HG02943 (cell line): ENCODE measurements around the gene SENP3.
A peak's percentile ranks its signal among the peaks of the same experiment; 100 is the strongest.

Experiments used
- ATAC-seq: cut with Tn5 transposase; IDR thresholded peaks from one replicate; pipeline ENCODE4 v1.9.1; 2021; ENCODE audit warnings: mild to moderate bottlenecking, low read depth, moderate library complexity; ENCODE audit not compliant: unreplicated experiment

Gene SENP3

DNA sequence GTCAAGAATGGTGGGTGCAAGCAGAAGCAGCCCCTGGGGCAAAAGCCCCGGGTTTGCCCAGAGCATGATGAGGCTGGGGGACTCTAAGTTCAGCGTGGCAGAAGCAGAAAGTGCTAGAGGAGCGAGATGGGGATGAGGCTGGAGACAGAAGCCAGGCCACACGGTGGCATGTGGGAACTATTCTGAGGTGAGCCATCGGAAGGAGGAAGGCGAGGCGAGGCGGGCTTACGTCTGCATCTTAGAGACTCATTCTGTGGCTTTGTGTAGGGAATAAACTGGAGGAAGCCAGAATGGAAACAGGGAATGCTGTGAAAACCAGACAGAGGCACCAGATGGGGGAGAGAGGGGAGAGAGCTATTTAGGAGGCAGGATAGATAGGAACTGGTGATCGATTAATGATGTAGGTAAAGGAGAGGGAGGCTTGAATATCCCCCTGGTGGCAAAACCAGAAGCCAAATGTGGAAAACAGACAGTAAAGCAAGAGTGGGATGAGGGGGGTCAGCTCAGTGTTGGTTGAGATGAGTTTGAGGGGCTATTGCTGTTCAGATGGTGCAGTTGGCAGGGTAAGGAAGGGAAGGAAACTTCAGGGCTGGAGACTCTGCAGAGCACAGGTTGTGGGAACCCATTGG is 6.3 kb upstream of the SENP3 start:
- no peak for ATAC-seq

DNA sequence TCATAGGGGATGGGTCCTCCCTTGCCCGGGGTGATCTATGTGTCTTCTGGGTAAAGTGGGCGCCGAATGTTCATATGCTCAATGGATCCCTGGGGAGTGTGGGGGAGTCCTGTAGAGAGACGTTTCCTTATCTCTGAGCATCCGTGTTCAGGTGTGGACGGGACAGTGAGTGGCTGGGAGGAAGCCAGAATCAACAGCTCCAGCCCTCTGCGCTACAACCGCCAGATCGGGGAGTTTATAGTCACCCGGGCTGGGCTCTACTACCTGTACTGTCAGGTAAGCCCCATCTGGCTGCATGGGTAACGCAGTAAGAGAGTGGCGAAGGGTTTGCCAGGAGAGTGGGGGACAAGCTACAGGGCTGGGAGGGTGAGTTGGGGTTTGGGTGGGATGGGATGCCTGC is 5.1 kb upstream of the SENP3 start:
- ATAC-seq = no peak

DNA sequence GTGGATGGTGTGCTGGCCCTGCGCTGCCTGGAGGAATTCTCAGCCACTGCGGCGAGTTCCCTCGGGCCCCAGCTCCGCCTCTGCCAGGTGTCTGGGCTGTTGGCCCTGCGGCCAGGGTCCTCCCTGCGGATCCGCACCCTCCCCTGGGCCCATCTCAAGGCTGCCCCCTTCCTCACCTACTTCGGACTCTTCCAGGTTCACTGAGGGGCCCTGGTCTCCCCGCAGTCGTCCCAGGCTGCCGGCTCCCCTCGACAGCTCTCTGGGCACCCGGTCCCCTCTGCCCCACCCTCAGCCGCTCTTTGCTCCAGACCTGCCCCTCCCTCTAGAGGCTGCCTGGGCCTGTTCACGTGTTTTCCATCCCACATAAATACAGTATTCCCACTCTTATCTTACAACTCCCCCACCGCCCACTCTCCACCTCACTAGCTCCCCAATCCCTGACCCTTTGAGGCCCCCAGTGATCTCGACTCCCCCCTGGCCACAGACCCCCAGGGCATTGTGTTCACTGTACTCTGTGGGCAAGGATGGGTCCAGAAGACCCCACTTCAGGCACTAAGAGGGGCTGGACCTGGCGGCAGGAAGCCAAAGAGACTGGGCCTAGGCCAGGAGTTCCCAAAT is 4.5 kb upstream of the SENP3 start:
- ATAC-seq = no peak

DNA sequence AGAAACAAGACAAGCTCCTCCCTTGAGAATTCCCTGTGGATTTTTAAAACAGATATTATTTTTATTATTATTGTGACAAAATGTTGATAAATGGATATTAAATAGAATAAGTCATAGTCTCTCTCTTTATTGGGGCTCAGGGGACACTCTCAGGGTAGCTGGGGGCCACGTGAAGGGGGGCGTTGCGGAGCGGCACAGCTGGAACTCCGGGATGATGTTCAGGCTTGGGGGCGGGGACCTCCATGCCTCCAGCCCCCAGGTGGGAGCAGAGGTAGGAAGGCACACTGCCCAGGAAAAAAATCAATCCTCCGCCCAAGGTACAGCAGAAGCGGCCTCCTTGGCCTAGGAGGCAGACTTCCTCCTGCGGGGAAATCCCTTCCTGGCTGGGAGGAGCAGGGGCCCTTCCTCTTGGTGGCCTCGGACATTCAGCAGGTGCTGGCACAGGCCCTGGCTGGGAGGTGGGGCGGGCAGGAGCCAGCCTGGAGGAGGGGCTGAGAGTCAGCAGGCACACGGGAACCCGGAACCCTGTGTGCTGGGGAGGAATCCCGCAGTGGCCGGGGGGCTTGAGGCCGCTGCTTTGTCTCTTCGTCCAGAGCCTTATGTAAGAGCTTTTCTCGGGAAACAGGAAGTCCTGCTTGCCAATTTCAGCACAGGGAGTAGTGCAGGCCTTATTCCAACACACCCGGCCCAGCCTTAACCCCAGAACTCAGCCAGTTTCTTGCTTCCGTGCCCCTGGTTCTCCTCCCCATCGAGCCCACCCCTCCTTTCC is 3.8 kb upstream of the SENP3 start:
- no peak for ATAC-seq

DNA sequence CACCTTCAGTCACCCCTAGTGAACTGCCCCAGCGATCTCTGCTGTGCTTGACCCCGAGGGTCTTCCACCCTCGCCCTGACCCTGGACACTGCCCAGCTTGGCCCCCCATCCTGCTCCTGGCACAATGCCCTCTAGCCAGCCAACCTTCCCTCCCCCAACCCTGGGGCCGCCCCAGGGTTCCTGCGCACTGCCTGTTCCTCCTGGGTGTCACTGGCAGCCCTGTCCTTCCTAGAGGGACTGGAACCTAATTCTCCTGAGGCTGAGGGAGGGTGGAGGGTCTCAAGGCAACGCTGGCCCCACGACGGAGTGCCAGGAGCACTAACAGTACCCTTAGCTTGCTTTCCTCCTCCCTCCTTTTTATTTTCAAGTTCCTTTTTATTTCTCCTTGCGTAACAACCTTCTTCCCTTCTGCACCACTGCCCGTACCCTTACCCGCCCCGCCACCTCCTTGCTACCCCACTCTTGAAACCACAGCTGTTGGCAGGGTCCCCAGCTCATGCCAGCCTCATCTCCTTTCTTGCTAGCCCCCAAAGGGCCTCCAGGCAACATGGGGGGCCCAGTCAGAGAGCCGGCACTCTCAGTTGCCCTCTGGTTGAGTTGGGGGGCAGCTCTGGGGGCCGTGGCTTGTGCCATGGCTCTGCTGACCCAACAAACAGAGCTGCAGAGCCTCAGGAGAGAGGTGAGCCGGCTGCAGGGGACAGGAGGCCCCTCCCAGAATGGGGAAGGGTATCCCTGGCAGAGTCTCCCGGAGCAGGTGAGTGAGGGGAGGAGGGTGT is 3.0 kb upstream of the SENP3 start, which contains the start of gene TNFSF13:
TSS of gene TNFSF13 (plus strand) at position 207 of the 776 bp plus-strand sequence. CDS start at position 497, 290 bp downstream.
- no peak for ATAC-seq

DNA sequence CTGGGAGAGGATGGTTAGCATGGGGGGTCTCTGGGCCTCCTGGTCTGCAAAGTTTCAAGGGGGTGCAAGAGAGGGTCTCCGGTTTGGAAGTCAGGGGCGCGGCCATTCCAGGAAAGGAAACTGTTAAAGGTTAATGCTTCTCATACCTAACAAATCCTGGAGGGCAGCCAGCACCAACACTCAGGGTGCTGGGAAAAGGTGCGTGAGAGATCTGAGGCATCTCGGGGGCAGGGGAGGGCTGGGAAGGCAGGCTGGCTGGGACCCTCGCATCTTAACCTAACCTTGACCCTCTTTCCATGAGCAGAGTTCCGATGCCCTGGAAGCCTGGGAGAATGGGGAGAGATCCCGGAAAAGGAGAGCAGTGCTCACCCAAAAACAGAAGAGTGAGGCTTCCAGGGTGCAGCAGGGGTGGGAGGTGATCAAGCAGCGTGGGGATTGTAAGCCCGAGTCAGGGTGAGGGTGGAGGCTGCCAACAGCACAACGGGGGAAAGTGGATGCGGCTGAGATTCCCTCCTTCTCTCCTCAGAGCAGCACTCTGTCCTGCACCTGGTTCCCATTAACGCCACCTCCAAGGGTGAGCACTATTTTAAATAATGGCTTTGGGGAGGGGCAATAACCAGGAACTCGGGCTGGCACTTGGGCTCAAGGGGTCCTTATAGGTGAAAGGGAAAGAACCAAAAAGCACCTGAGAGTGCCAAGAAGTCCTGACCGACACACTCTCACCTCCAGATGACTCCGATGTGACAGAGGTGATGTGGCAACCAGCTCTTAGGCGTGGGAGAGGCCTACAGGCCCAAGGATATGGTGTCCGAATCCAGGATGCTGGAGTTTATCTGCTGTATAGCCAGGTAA is 2.2 kb upstream of the SENP3 start:
- no peak for ATAC-seq

DNA sequence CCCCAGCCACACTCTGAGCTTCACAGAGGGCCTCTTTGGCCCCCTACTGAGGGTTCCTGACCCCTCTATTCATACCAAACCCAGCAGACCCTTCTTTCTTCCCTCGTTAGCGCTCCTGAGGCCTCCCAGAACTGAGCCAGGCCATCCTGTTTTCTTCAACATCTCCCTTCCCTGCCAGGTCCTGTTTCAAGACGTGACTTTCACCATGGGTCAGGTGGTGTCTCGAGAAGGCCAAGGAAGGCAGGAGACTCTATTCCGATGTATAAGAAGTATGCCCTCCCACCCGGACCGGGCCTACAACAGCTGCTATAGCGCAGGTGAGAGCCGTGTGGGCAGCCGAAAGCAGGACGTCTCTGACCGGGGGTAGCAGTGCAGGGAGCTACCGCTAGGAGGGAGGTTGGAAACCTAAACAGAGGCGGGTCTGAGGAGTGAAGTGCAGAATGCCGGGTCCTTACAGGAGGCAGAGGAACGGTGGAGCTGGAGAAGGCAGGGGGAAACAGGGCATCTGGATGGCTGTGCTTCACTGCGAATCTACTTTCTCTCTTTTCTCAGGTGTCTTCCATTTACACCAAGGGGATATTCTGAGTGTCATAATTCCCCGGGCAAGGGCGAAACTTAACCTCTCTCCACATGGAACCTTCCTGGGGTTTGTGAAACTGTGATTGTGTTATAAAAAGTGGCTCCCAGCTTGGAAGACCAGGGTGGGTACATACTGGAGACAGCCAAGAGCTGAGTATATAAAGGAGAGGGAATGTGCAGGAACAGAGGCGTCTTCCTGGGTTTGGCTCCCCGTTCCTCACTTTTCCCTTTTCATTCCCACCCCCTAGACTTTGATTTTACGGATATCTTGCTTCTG is 1.3 kb upstream of the SENP3 start:
- ATAC-seq = no peak

DNA sequence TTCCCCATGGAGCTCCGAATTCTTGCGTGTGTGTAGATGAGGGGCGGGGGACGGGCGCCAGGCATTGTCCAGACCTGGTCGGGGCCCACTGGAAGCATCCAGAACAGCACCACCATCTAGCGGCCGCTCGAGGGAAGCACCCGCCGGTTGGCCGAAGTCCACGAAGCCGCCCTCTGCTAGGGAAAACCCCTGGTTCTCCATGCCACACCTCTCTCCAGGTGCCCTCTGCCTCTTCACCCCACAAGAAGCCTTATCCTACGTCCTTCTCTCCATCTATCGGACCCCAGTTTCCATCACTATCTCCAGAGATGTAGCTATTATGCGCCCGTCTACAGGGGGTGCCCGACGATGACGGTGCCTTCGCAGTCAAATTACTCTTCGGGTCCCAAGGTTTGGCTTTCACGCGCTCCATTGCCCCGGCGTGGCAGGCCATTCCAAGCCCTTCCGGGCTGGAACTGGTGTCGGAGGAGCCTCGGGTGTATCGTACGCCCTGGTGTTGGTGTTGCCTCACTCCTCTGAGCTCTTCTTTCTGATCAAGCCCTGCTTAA is 617 bp upstream of the SENP3 start:
- ATAC-seq = peak; percentile 61

DNA sequence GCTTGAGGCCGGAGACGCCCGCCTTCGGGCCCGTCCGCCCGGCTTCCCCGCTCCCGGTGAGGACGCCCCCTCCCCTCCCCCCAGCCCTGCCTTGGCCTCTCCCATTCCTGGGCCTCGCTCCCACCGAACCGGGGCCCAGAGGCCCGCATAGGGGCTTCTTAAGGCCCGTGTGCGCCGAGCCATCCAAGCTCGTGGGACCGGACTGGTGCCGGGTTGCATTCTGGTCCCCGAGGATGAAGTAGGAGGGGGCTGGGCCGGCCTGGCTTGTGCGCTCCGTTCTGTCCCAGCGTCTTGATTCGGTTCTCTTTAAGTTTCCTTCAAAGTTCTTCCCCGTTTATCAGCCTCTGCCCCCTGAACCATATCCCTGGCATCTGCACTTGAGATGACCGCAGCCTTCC is 488 bp downstream of the SENP3 start:
- peak; percentile 10 for ATAC-seq

DNA sequence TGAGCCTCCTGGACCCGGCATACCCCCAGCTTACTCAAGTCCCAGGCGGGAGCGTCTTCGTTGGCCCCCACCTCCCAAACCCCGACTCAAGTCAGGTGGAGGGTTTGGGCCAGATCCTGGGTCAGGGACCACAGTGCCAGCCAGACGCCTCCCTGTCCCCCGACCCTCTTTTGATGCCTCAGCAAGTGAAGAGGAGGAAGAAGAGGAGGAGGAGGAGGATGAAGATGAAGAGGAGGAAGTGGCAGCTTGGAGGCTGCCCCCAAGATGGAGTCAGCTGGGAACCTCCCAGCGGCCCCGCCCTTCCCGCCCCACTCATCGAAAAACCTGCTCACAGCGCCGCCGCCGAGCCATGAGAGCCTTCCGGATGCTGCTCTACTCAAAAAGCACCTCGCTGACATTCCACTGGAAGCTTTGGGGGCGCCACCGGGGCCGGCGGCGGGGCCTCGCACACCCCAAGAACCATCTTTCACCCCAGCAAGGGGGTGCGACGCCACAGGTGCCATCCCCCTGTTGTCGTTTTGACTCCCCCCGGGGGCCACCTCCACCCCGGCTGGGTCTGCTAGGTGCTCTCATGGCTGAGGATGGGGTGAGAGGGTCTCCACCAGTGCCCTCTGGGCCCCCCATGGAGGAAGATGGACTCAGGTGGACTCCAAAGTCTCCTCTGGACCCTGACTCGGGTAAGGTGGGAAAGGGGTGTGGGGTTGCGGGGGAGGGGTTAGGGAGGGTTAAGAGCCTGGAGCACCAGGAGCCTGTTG is 1.6 kb downstream of the SENP3 start:
- ATAC-seq = no peak

DNA sequence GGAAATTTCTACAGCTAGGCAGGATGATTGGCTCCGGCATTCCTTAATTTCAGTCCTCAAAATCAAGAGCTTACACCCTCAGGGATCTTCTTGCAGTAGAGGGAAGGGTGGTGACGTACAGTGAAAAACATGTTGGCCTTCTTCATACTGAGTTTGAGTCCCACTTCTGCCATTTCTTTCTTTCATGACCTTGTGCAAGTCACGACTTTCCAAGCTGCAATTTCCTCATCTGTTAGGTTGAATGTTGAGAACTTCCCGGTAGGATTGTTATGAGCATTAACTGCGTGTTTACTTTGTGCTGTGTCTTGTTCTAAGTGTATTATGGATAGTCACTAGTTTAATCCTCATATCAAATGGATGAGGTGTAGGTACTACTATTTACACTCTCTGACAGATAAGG is 7.9 kb downstream of the SENP3 start:
- ATAC-seq = no peak

DNA sequence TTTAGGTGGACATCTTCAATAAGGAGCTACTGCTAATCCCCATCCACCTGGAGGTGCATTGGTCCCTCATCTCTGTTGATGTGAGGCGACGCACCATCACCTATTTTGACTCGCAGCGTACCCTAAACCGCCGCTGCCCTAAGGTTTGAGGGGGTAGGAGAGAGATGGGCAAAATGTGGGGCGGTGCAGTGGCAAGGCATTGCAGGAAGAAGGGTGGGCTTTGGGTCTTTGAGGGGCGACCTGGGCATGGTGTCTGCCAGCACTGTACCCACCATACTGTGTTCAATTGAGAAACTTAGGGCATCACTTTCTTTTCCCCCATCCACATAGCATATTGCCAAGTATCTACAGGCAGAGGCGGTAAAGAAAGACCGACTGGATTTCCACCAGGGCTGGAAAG is 8.6 kb downstream of the SENP3 start:
- ATAC-seq = no peak

DNA sequence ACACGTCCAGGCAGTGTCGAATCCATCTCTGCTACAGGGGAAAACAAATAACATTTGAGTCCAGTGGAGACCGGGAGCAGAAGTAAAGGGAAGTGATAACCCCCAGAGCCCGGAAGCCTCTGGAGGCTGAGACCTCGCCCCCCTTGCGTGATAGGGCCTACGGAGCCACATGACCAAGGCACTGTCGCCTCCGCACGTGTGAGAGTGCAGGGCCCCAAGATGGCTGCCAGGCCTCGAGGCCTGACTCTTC is 10.5 kb downstream of the SENP3 start:
- no peak for ATAC-seq

DNA sequence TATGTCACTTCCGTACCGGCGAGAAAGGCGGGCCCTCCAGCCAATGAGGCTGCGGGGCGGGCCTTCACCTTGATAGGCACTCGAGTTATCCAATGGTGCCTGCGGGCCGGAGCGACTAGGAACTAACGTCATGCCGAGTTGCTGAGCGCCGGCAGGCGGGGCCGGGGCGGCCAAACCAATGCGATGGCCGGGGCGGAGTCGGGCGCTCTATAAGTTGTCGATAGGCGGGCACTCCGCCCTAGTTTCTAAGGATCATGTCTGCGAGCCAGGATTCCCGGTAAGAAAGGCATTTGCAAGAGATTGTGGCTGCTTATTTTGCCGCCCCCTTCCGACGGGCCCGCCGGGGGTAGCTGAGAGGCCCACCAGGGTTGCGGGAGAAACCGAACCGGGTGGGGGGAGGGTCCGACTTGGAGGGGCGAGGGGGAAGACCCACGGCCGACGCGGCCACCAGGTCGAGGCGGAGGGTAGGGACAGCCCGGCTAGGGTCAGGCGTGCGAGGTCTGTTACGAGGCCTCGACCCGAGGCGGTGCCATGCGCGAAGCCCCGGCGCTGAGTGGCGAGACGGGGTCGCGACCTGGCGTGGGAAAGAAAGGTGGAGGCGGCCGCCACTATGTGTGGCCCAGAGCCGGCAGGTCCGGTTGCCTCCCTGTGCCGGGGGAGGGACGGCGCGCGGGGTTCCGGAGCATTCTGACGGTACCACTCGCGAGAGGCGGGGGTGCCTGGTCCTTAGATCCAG is 11.0 kb downstream of the SENP3 start:
- ATAC-seq = peak; percentile 81

DNA sequence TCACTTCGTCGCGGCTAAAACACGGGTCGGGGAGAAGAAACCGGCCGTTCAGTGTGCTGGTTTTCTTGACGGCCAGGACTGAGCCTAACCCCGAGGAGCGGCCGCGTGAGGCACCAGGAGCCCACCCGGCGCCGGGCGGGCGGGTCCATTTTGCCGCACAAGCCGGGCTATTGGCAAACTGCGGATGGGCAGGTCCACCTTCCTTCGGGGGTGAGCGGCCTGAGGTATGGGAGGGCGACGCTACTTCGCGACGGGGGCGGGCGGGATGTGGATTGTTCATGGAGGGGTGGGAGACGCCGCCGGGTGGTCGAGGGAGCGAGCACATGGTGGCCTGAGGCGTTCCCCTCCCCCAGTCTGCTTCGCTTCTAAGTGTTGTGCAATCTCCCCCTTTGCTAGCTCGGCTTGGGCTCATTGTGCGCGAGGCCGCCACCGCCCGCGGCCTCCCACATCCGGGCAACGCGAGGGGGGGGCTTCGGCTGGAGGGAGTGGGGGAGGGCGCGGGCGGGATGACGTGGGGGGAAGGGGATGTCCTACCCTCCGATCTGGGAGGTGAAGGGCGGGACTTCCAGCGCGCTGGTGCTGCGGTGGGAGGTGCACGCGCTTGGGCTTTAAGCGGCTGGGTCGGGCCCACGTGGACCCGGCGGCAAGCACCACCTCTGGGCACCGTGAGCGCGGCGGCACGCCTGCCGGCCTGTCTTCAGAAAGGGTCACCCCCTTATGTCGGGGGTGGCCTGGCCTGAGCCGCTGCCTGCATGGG is 11.8 kb downstream of the SENP3 start:
- ATAC-seq = no peak

DNA sequence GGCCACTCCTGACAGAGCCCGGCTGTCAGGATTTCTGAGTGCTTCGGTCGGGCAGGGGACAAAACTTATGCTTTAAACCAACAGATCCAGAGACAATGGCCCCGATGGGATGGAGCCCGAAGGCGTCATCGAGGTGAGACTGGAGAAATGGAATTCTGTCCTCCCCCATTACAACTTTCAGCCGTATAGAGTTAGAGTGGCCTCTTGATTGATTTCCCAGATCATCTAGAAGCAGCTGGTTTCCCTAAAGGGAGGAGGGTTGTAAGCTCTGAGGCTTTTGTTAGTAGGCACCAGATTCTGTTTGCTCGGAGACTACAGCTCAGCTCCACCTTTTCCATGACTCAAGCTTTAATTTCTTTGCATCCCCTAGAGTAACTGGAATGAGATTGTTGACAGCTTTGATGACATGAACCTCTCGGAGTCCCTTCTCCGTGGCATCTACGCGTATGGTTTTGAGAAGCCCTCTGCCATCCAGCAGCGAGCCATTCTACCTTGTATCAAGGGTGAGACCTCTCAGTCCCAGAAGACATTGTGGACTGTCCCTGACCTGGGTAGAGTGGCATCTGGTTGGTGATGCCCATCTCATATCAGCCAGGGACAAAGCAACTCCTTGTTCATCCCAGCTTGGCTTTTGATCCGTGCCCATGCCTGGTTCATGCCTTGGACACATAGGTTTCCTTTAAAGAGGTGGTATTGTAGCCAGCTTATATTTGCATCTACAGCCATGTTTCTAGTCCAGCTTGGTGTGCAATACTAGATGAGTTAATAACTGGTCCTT is 12.6 kb downstream of the SENP3 start:
- no peak for ATAC-seq
